Mucosa of gallbladder (tissue), 1 donor: ENCODE measurements around the gene SEMA3F. TPM values are rescaled to one million over a fixed set of nuclear protein-coding genes. Genes with fewer than 3 reads are reported as not detected.

Experiments used
- DNase-seq: peaks from one replicate; pipeline ENCODE4 v3.0.0-alpha.2; 2020; ENCODE audit warnings: low spot score
- total RNA-seq: library from RNA; stranded (reverse); gene quantifications from one replicate; pipeline ENCODE4 v1.2.1, GENCODE V29; 2021
- donor health status: DM: no; HTN: no; CAD: no.

Gene SEMA3F
- total RNA-seq, 1 donor from 2014 or later: 34.1 TPM

- DNase-seq: no peak
Observed at GRCh38 chr3:50132421-50133282, 22.5 kb upstream of the SEMA3F start.

GRCh38 chr3:50133283-50133615 is 21.9 kb upstream of the SEMA3F start:
- DNase-seq: no peak

- no peak for DNase-seq
Observed at GRCh38 chr3:50134367-50134766, 20.8 kb upstream of the SEMA3F start.

- DNase-seq: no peak
Observed at GRCh38 chr3:50135964-50136363, 19.2 kb upstream of the SEMA3F start.

- DNase-seq: no peak
Observed at GRCh38 chr3:50136714-50137405, 18.3 kb upstream of the SEMA3F start.

GRCh38 chr3:50137531-50137930 is 17.6 kb upstream of the SEMA3F start:
- no peak for DNase-seq

- no peak for DNase-seq
Observed at GRCh38 chr3:50138266-50139200, 16.6 kb upstream of the SEMA3F start.

- no peak for DNase-seq
Observed at GRCh38 chr3:50139308-50139707, 15.8 kb upstream of the SEMA3F start.

GRCh38 chr3:50139718-50140423 is 15.3 kb upstream of the SEMA3F start:
- no peak for DNase-seq

GRCh38 chr3:50140990-50141389 is 14.1 kb upstream of the SEMA3F start:
- DNase-seq: no peak

- DNase-seq: no peak
Observed at GRCh38 chr3:50146316-50146901, 8.7 kb upstream of the SEMA3F start.

GRCh38 chr3:50147016-50147415 is 8.1 kb upstream of the SEMA3F start:
- no peak for DNase-seq

- no peak for DNase-seq
Observed at GRCh38 chr3:50147447-50147846, 7.7 kb upstream of the SEMA3F start.

- no peak for DNase-seq
Observed at GRCh38 chr3:50147861-50148260, 7.3 kb upstream of the SEMA3F start.

- no peak for DNase-seq
Observed at GRCh38 chr3:50150404-50150750, 4.7 kb upstream of the SEMA3F start.

- DNase-seq: no peak
Observed at GRCh38 chr3:50150863-50151686, 4.0 kb upstream of the SEMA3F start.

- DNase-seq: no peak
Observed at GRCh38 chr3:50151728-50152127, 3.4 kb upstream of the SEMA3F start.

- no peak for DNase-seq
Observed at GRCh38 chr3:50153782-50154475, 1.2 kb upstream of the SEMA3F start.

GRCh38 chr3:50154476-50154839 is 666 bp upstream of the SEMA3F start:
- DNase-seq: no peak

- no peak for DNase-seq
Observed at GRCh38 chr3:50155491-50155878, 361 bp downstream of the SEMA3F start.
